Measurements from ENCODE around the gene COL23A1.

GRCh38 chr5:178234750-178235587, 355.2 kb downstream of the COL23A1 start:
- TF ChIP-seq CTCF (IDR thresholded peaks at IDR 0.05) = peak; percentile 39 to 63 (median 45)
- TF ChIP-seq EP300 (IDR thresholded peaks at IDR 0.05) = no peak
- no peak for TF ChIP-seq POLR2AphosphoS5 (IDR thresholded peaks at IDR 0.05)
- no peak for TF ChIP-seq POLR2A (IDR thresholded peaks at IDR 0.05; ENCODE audit: low read depth)
